ENCODE results near the gene OR2M7. TPM values are rescaled to one million over a fixed set of nuclear protein-coding genes. Genes with fewer than 3 reads are reported as not detected.
"Not testable (repeated sequence)": the region's sequence is repeated elsewhere in the genome, so short reads cannot be mapped to it uniquely, and the experiment has no call there.

The OR2M7 gene
- total RNA-seq, 6 experiments from 2014 or later = not detected

- intact Hi-C loops (cut with DNase I) = no loop called here
- Histone ChIP-seq H3K27me3 (no peaks in the 10 kb centered on the region), H3K4me3 (no peak overlapping the region), H3K4me1 (no peaks in the 10 kb centered on the region), H3K36me3 (no peaks in the 10 kb centered on the region), H3K27ac (no peak overlapping the region), H3K9me3 (no peaks in the 10 kb centered on the region)
- ATAC-seq = no peak
- no peak for TF ChIP-seq POLR2A (IDR thresholded peaks at IDR 0.05)
- no peak for TF ChIP-seq CTCF (IDR thresholded peaks at IDR 0.05)
- 60% methylated on average over 4 of the region's 11 CpGs for WGBS (ENCODE audit: insufficient coverage, low coverage, low lambda C conversion rate, missing lambda C conversion rate)
- no peak for DNase-seq
Observed at GRCh38 chr1:248316796-248317195, 7.6 kb downstream of the OR2M7 start.

DNA sequence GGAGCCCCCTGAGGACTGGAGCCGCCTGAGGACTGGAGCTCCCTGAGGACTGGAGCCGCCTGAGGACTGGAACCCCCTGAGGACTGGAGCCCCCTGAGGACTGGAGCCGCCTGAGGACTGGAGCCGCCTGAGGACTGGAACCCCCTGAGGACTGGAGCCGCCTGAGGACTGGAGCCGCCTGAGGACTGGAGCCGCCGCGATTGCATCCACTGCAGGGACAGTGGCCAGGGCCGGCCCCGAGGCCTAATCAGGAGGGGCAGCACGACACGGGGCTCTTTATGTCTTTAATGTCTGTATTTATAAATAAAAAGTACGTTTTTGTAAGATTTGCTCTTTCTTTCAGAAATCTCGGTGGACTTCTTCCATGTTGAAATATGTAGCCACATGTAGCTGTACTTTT is 17.6 kb downstream of the OR2M7 start:
- ATAC-seq; H3K4me1 ChIP-seq; H3K4me3 ChIP-seq; H3K27me3 ChIP-seq; H3K9me3 ChIP-seq; intact Hi-C loops (cut with DNase I); DNase-seq; H3K36me3 ChIP-seq; H3K27ac ChIP-seq: not testable (repeated sequence)
- 43% methylated on average over 2 of the region's 15 CpGs for WGBS (ENCODE audit: insufficient coverage, low coverage, low lambda C conversion rate, missing lambda C conversion rate)

DNA sequence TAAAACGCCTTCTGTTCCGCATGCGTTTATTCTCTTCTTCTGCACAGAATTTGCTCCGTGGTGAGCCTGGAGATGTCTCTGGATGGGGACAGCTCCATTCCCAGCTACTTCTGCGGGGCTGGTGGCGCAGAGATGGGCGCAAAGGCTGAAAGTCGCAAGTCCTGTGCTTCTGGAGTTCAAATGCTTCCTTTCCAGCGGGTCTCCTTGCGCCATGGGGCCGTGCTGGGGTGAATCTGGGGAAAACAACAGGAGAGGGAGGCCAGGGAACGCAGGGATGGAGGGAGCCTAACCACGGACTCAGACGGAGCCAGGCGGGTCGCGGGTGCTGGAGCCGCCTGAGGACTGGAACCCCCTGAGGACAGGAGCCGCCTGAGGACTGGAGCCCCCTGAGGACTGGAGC is 18.3 kb downstream of the OR2M7 start:
- Histone ChIP-seq H3K27ac (no peak overlapping the region), H3K9me3 (no peaks in the 10 kb centered on the region), H3K27me3 (no peaks in the 10 kb centered on the region), H3K4me3 (no peak overlapping the region), H3K36me3 (no peaks in the 10 kb centered on the region), H3K4me1 (no peaks in the 10 kb centered on the region)
- TF ChIP-seq CTCF (IDR thresholded peaks at IDR 0.05) (no peak), POLR2A (IDR thresholded peaks at IDR 0.05) (no peak)
- 80% methylated on average over 11 of the region's 19 CpGs for WGBS (ENCODE audit: insufficient coverage, low coverage, low lambda C conversion rate, missing lambda C conversion rate)
- intact Hi-C loops (cut with DNase I) = no loop called here
- no peak for DNase-seq
- no peak for ATAC-seq

- 34% methylated on average over 4 of the region's 9 CpGs for WGBS (ENCODE audit: insufficient coverage, low coverage, low lambda C conversion rate, missing lambda C conversion rate)
- H3K4me1 ChIP-seq; DNase-seq; intact Hi-C loops (cut with DNase I); ATAC-seq; H3K27ac ChIP-seq; H3K4me3 ChIP-seq; H3K27me3 ChIP-seq; H3K9me3 ChIP-seq; H3K36me3 ChIP-seq: not testable (repeated sequence)
Observed at GRCh38 chr1:248305672-248306071, 18.7 kb downstream of the OR2M7 start.

GRCh38 chr1:248303324-248303723 is 21.0 kb downstream of the OR2M7 start, which contains the start of gene OR2T12:
Gene OR2T12, minus strand, starts transcription at chr1:248303424. Its CDS starts 7,846 bp downstream, at chr1:248295578.
- H3K4me1 ChIP-seq = no peaks in the 10 kb centered on the region
- DNase-seq (no peak), ATAC-seq (no peak)
- H3K4me3 ChIP-seq = no peak within 1 kb of the TSS
- no peaks in the 10 kb centered on the region for H3K27me3 ChIP-seq
- H3K9me3 ChIP-seq = no peaks in the 10 kb centered on the region
- TF ChIP-seq CTCF (IDR thresholded peaks at IDR 0.05) = no peak
- TF ChIP-seq POLR2A (IDR thresholded peaks at IDR 0.05) = no peak
- intact Hi-C loops (cut with DNase I) = no loop called here
- 56% methylated on average over 1 of the region's 1 CpG for WGBS (ENCODE audit: insufficient coverage, low coverage, low lambda C conversion rate, missing lambda C conversion rate)
- no peaks in the 10 kb centered on the region for H3K36me3 ChIP-seq
- H3K27ac ChIP-seq = no peak within 1 kb of the TSS

DNA sequence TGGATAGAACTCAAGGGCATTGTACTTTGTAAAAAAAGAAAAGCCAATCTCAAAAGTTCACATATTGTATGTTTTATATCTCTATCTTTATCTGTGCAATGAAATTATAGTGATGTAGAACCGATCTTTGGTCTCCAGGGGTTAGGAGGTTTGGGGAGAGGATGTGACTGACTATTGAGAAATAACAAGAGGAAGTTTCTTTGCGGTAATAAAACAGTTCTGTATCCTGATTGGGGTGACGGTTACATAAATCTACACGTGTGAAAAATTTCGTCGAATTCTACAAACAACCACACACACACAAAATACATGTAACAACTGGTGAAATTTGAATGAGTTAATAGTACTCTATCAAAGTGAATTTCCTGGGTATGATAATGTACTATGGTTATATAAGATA is 36.0 kb downstream of the OR2M7 start:
- Histone ChIP-seq H3K27ac (no peak overlapping the region), H3K9me3 (no peaks in the 10 kb centered on the region), H3K27me3 (no peaks in the 10 kb centered on the region), H3K36me3 (no peaks in the 10 kb centered on the region), H3K4me3 (no peak overlapping the region), H3K4me1 (no peaks in the 10 kb centered on the region)
- 30% methylated on average over 6 of the region's 6 CpGs for WGBS (ENCODE audit: insufficient coverage, low coverage, low lambda C conversion rate, missing lambda C conversion rate)
- intact Hi-C loops (cut with DNase I) = no loop called here
- DNase-seq (no peak), ATAC-seq (no peak)
- no peak for TF ChIP-seq CTCF (IDR thresholded peaks at IDR 0.05)
- TF ChIP-seq POLR2A (IDR thresholded peaks at IDR 0.05) = no peak
